Esophagus squamous epithelium (tissue), 4 donors: ENCODE data around the gene FHL2.

ENCODE experiments used
- CTCF ChIP-seq, 6 experiments: fragments of 450-650 bp in 4 of 6; fragments of 200-600 bp in 2 of 6; sonication (generic) in 2 of 6; IDR thresholded peaks; one replicate each; pipeline ENCODE4 v1.5.1; 2016 to 2019; ENCODE audit warnings: antibody characterized with exemption in 6 of 6, mild to moderate bottlenecking in 4 of 6, moderate library complexity in 4 of 6
- POLR2A ChIP-seq, 4 donors: fragments of 450-650 bp; IDR thresholded peaks; one replicate each; pipeline ENCODE4 v1.6.1; 2017; ENCODE audit warnings: antibody characterized with exemption in 4 of 4, mild to moderate bottlenecking in 4 of 4, moderate library complexity in 3 of 4

GRCh38 chr2:105432749-105433148 lies 33.9 kb upstream of the FHL2 start:
- no peak for TF ChIP-seq CTCF (IDR thresholded peaks at IDR 0.05)
- TF ChIP-seq POLR2A (IDR thresholded peaks at IDR 0.05), result no peak
